Parathyroid adenoma (tissue), 2 donors: Measurements from ENCODE around the gene PCDHGA9.

ENCODE experiments used
- H2AFZ ChIP-seq: fragments of 300-600 bp; sonication (generic); one replicate; pipeline ENCODE4 v1.7.0; 2017; ENCODE audit warnings: antibody characterized with exemption, mild to moderate bottlenecking
- H3K27ac ChIP-seq: fragments of 300-600 bp; sonication (generic); one replicate; pipeline ENCODE4 v1.7.0; 2017
- H3K27me3 ChIP-seq: fragments of 300-600 bp; sonication (generic); one replicate; pipeline ENCODE4 v1.7.0; 2017; ENCODE audit warnings: low read length; ENCODE audit not compliant: control insufficient read depth, insufficient read depth
- H3K36me3 ChIP-seq: fragments of 300-600 bp; sonication (generic); one replicate; pipeline ENCODE4 v1.7.0; 2017; ENCODE audit warnings: low read length; ENCODE audit not compliant: control insufficient read depth, insufficient read depth
- H3K4me1 ChIP-seq: fragments of 300-600 bp; sonication (generic); one replicate; pipeline ENCODE4 v1.7.0; 2017; ENCODE audit warnings: control low read depth
- H3K4me2 ChIP-seq: fragments of 300-600 bp; sonication (generic); one replicate; pipeline ENCODE4 v1.7.0; 2017; ENCODE audit warnings: low read length
- H3K4me3 ChIP-seq: fragments of 300-600 bp; sonication (generic); one replicate; pipeline ENCODE4 v1.7.0; 2017; ENCODE audit warnings: low read depth, low read length
- H3K79me2 ChIP-seq: fragments of 300-600 bp; sonication (generic); one replicate; pipeline ENCODE4 v1.7.0; 2017; ENCODE audit warnings: control low read depth
- H3K9ac ChIP-seq: fragments of 300-600 bp; sonication (generic); one replicate; pipeline ENCODE4 v1.7.0; 2017; ENCODE audit warnings: mild to moderate bottlenecking
- H3K9me3 ChIP-seq: fragments of 300-600 bp; sonication (generic); one replicate; pipeline ENCODE4 v1.7.0; 2017; ENCODE audit warnings: low read length; ENCODE audit not compliant: control insufficient read depth
- CTCF ChIP-seq: fragments of 300-600 bp; sonication (generic); IDR thresholded peaks from one replicate; pipeline ENCODE4 v1.7.0; 2017; ENCODE audit warnings: antibody characterized with exemption, mild to moderate bottlenecking
- donor health status: primary hyperparathyroidism.

PCDHGA9 gene

GRCh38 chr5:141356950-141357349 is 45.6 kb upstream of the PCDHGA9 start:
- Histone ChIP-seq H3K4me2 (no peak overlapping the region), H2AFZ (no peak overlapping the region), H3K27me3 (no peaks in the 10 kb centered on the region), H3K79me2 (no peaks in the 10 kb centered on the region), H3K4me1 (no peaks in the 10 kb centered on the region), H3K4me3 (no peak overlapping the region), H3K36me3 (peaks cover 5% of the 10 kb centered on the region), H3K9ac (no peak overlapping the region), H3K27ac (no peak overlapping the region), H3K9me3 (peaks cover 5% of the 10 kb centered on the region)
- TF ChIP-seq CTCF, result no peak

- Histone ChIP-seq H3K79me2 (no peaks in the 10 kb centered on the region), H3K4me1 (no peaks in the 10 kb centered on the region), H3K4me2 (no peak within 1 kb of the TSS), H3K4me3 (no peak within 1 kb of the TSS), H3K27ac (peak within 1 kb of the TSS; percentile 43), H3K36me3 (peaks cover 7% of the 10 kb centered on the region), H3K27me3 (no peaks in the 10 kb centered on the region), H3K9me3 (peaks cover 5% of the 10 kb centered on the region), H2AFZ (no peak within 1 kb of the TSS), H3K9ac (no peak within 1 kb of the TSS)
- TF ChIP-seq CTCF, result no peak
Measured at GRCh38 chr5:141359790-141360426, 42.7 kb upstream of the PCDHGA9 start, which contains the start of gene PCDHGB2. Gene PCDHGB2 (plus strand): TSS chr5:141359994. CDS start chr5:141360136, 142 bp downstream.

- no peak overlapping the region for H3K27ac ChIP-seq
- H3K79me2 ChIP-seq, result no peaks in the 10 kb centered on the region
- H3K27me3 ChIP-seq, result no peaks in the 10 kb centered on the region
- no peak overlapping the region for H3K4me2 ChIP-seq
- TF ChIP-seq CTCF, result no peak
- no peak overlapping the region for H3K4me3 ChIP-seq
- no peak overlapping the region for H3K9ac ChIP-seq
- no peak overlapping the region for H2AFZ ChIP-seq
- H3K4me1 ChIP-seq, result no peaks in the 10 kb centered on the region
- H3K9me3 ChIP-seq, result peaks cover 5% of the 10 kb centered on the region
- H3K36me3 ChIP-seq, result peaks cover 7% of the 10 kb centered on the region
Measured at GRCh38 chr5:141360685-141361084, 41.9 kb upstream of the PCDHGA9 start.

GRCh38 chr5:141362719-141363118 is 39.9 kb upstream of the PCDHGA9 start:
- H3K4me1 ChIP-seq, result no peaks in the 10 kb centered on the region
- H3K9me3 ChIP-seq, result no peaks in the 10 kb centered on the region
- no peak overlapping the region for H2AFZ ChIP-seq
- no peak for TF ChIP-seq CTCF
- no peaks in the 10 kb centered on the region for H3K27me3 ChIP-seq
- no peak overlapping the region for H3K4me2 ChIP-seq
- no peak overlapping the region for H3K27ac ChIP-seq
- no peaks in the 10 kb centered on the region for H3K79me2 ChIP-seq
- H3K36me3 ChIP-seq, result peaks cover 2% of the 10 kb centered on the region
- H3K4me3 ChIP-seq, result no peak overlapping the region
- H3K9ac ChIP-seq, result no peak overlapping the region
